Right atrium auricular region (tissue), 2 donors: ENCODE results near the gene TBC1D16. TPM values are rescaled to one million over a fixed set of nuclear protein-coding genes. Genes with fewer than 3 reads are reported as not detected.

Experiments
- DNase-seq: peaks from one replicate; pipeline ENCODE4 v3.0.0-alpha.2; 2019; ENCODE audit warnings: low spot score
- H3K27ac ChIP-seq, 2 donors: fragments of 200-600 bp; sonication (generic); 1 replicate in 1 of 2; 2 replicates in 1 of 2; pipeline ENCODE4 v1.5.1; 2016 to 2019
- H3K27me3 ChIP-seq, 2 donors: fragments of 200-600 bp; sonication (generic); one replicate each; pipeline versions ENCODE4 v1.5.1 to v1.6.0; 2017 to 2019
- H3K36me3 ChIP-seq: fragments of 200-600 bp; sonication (generic); one replicate; pipeline ENCODE4 v1.5.1; 2016
- H3K4me1 ChIP-seq, 2 donors: fragments of 200-600 bp; sonication (generic); one replicate each; pipeline versions ENCODE4 v1.5.1 to v1.6.0; 2017 to 2019
- H3K4me3 ChIP-seq, 2 donors: fragments of 200-600 bp; sonication (generic); 1 replicate in 1 of 2; 2 replicates in 1 of 2; pipeline ENCODE4 v1.5.1; 2017 to 2019; ENCODE audit warnings: mild to moderate bottlenecking in 1 of 2, moderate library complexity in 1 of 2
- H3K9me3 ChIP-seq, 2 donors: fragments of 200-600 bp; sonication (generic); one replicate each; pipeline ENCODE4 v1.5.1; 2019
- total RNA-seq, 2 donors: library from RNA; depleted of rRNA; stranded (reverse); fragments of >200 nt; gene quantifications; one replicate each; pipeline ENCODE4 v1.1.0, GENCODE V29; 2016
- TF ChIP-seq, protein P1 (sequence below), 2 donors: fragments of 200-600 bp; sonication (generic); IDR thresholded peaks; one replicate each; pipeline ENCODE4 v1.5.1; 2019; ENCODE audit warnings: antibody characterized with exemption in 2 of 2

The TBC1D16 gene
- total RNA-seq, 2 donors from 2014 or later, result 9.8 to 19.4 TPM

DNA sequence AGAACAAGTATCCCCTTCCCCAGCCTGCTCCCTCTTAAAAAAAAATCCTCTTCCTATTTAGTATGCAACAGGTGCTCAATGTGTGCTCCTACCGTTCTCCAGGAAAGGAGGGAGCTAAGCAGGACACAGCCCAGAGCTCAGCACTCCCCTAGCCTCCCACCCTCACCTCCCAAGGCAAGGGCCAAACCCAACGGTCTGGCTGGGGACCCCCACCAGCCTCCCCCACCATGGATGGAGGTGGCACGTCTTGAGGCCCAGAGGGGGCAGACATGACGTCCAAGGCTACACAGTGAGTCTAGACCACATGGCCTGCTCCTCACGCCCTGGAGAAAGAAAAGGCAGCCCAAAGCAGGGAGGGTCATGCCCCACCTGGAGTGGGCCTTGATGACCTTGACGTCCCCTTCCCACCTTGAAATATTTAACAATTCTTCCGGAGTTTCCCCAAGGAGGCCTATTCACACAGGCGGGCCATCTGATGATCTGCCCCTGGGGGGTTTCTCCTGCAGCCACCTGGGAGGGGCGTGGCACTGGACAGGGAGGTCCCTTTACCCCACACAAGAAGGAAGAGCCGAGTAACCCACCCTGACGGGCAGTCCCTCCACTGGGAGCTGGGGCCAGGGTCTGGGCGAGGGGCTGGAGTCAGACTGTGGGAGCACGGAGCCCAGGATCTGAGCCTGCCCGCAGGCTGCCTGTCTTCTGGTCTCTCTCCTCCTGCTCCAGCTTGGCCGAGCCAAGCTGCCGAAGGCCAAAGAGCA, 107.0 kb downstream of the TBC1D16 start:
- no peaks in the 10 kb centered on the region for H3K9me3 ChIP-seq
- H3K4me3 ChIP-seq, result no peak overlapping the region
- DNase-seq, result no peak
- no peak overlapping the region for H3K27ac ChIP-seq
- TF ChIP-seq, protein P1, sequence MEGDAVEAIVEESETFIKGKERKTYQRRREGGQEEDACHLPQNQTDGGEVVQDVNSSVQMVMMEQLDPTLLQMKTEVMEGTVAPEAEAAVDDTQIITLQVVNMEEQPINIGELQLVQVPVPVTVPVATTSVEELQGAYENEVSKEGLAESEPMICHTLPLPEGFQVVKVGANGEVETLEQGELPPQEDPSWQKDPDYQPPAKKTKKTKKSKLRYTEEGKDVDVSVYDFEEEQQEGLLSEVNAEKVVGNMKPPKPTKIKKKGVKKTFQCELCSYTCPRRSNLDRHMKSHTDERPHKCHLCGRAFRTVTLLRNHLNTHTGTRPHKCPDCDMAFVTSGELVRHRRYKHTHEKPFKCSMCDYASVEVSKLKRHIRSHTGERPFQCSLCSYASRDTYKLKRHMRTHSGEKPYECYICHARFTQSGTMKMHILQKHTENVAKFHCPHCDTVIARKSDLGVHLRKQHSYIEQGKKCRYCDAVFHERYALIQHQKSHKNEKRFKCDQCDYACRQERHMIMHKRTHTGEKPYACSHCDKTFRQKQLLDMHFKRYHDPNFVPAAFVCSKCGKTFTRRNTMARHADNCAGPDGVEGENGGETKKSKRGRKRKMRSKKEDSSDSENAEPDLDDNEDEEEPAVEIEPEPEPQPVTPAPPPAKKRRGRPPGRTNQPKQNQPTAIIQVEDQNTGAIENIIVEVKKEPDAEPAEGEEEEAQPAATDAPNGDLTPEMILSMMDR (IDR thresholded peaks at IDR 0.05), result no peak
- H3K36me3 ChIP-seq, result no peaks in the 10 kb centered on the region
- peaks cover 12 to 15% of the 10 kb centered on the region in 2 donors for H3K27me3 ChIP-seq
- H3K4me1 ChIP-seq, result peaks cover 0 to 24% of the 10 kb centered on the region in 2 donors

- Histone ChIP-seq H3K4me3 (no peak overlapping the region), H3K4me1 (peaks cover 0 to 20% of the 10 kb centered on the region in 2 donors), H3K36me3 (no peaks in the 10 kb centered on the region), H3K9me3 (no peaks in the 10 kb centered on the region), H3K27me3 (peaks cover 12 to 15% of the 10 kb centered on the region in 2 donors), H3K27ac (no peak overlapping the region)
- TF ChIP-seq, protein P1 (IDR thresholded peaks at IDR 0.05), result no peak
- DNase-seq, result no peak
These were observed 107.8 kb downstream of the TBC1D16 start for GRCh38 chr17:79927688-79928501.

- Histone ChIP-seq H3K4me3 (no peak overlapping the region), H3K36me3 (no peaks in the 10 kb centered on the region), H3K4me1 (peaks cover 0 to 20% of the 10 kb centered on the region in 2 donors), H3K9me3 (no peaks in the 10 kb centered on the region), H3K27ac (no peak overlapping the region), H3K27me3 (peaks cover 12 to 15% of the 10 kb centered on the region in 2 donors)
- TF ChIP-seq, protein P1 (IDR thresholded peaks at IDR 0.05), result no peak
- no peak for DNase-seq
These were observed 108.5 kb downstream of the TBC1D16 start for GRCh38 chr17:79927136-79927661.

DNA sequence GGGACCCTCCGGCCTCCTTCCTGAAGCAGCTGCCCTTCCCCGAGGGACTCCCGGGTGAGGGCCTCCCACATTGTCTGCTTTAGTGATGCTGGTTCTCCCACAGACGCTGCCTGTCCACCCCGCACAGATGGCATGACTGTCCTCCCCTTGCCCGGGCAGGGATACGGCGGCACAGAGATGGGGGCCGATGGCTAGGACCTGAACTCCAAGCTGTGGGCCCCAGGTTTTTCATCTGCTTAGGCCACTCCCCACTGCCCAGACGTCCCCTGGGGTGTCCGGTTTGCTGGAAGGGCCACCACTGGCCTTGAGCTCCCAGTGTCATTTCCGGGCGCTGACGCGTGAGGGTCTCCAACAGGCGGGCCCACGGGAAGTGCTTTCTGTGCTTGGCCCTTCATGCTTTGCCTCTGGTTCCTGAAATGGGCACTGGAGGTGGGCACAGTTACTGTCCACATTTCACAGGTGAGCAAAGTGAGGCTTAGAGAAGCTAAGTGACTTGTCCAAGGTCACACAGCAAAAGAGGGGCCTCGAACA, 109.0 kb downstream of the TBC1D16 start:
- H3K4me3 ChIP-seq, result no peak overlapping the region
- no peaks in the 10 kb centered on the region for H3K9me3 ChIP-seq
- no peak overlapping the region for H3K27ac ChIP-seq
- H3K36me3 ChIP-seq, result no peaks in the 10 kb centered on the region
- H3K27me3 ChIP-seq, result peaks cover 12 to 15% of the 10 kb centered on the region in 2 donors
- TF ChIP-seq, protein P1 (IDR thresholded peaks at IDR 0.05), result no peak
- H3K4me1 ChIP-seq, result peaks cover 0 to 20% of the 10 kb centered on the region in 2 donors
- DNase-seq, result no peak

DNA sequence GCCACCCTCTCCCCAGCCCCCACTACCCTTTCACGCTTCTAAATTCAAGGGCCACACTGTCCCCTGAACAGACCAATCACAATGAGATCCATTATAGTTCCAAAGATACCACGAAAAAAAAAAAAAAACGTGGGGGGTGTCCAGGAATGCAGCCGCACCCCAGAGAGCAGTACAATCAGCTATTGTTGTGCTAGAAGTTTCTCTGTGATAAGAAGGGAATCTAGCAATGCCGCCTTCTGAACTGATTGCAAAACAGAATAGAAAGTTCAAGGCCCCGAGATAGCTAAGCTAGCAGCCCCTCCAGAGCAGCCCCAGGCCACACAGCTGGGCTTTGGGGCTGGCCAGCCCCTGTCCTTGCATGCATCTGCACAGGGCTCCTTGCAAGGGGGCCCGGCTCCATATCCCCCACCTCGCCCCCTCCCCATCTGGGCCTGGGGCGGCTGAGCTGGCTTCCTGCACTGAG, 109.5 kb downstream of the TBC1D16 start:
- H3K27ac ChIP-seq, result no peak overlapping the region
- peaks cover 7 to 11% of the 10 kb centered on the region in 2 donors for H3K27me3 ChIP-seq
- DNase-seq, result no peak

More for the DNA sequence above, 109.5 kb downstream of the TBC1D16 start:
- H3K4me3 ChIP-seq, result no peak overlapping the region
- peaks cover 0 to 20% of the 10 kb centered on the region in 2 donors for H3K4me1 ChIP-seq
- H3K36me3 ChIP-seq, result no peaks in the 10 kb centered on the region
- H3K9me3 ChIP-seq, result no peaks in the 10 kb centered on the region
- TF ChIP-seq, protein P1 (IDR thresholded peaks at IDR 0.05), result no peak
